Hair follicle dermal papilla cell (primary cell): ENCODE measurements around the gene GTPBP2. TPM values are rescaled to one million over a fixed set of nuclear protein-coding genes. Genes with fewer than 3 reads are reported as not detected.

Experiments used
- total RNA-seq: library from RNA; depleted of rRNA; stranded (reverse); fragments of >200 nt; gene quantifications from 2 replicates; pipeline ENCODE4 v1.2.3, GENCODE V29; 2012

Gene GTPBP2, protein sequence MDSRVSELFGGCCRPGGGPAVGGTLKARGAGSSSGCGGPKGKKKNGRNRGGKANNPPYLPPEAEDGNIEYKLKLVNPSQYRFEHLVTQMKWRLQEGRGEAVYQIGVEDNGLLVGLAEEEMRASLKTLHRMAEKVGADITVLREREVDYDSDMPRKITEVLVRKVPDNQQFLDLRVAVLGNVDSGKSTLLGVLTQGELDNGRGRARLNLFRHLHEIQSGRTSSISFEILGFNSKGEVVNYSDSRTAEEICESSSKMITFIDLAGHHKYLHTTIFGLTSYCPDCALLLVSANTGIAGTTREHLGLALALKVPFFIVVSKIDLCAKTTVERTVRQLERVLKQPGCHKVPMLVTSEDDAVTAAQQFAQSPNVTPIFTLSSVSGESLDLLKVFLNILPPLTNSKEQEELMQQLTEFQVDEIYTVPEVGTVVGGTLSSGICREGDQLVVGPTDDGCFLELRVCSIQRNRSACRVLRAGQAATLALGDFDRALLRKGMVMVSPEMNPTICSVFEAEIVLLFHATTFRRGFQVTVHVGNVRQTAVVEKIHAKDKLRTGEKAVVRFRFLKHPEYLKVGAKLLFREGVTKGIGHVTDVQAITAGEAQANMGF
- total RNA-seq = 55.0 and 66.4 TPM in 2 replicates

GRCh38 chr6:43629104-43629504 lies at the start of gene GTPBP2:
GTPBP2 (minus strand) TSS chr6:43629264; CDS start chr6:43629162, 102 bp downstream.

GRCh38 chr6:43644940-43645612 lies 16.0 kb upstream of the GTPBP2 start, which contains the start of gene RSPH9:
RSPH9 (plus strand) TSS chr6:43645036; CDS start chr6:43645099, 63 bp downstream.

GRCh38 chr6:43635387-43636307 lies 6.6 kb upstream of the GTPBP2 start, which contains the start of gene MAD2L1BP:
MAD2L1BP (plus strand) TSS chr6:43635840; CDS start chr6:43635876, 36 bp downstream.

GRCh38 chr6:43575772-43576551 lies 53.1 kb downstream of the GTPBP2 start, which contains the start of the genes POLH and XPO5:
POLH (plus strand) TSS chr6:43576185; CDS start chr6:43582320, 6,135 bp downstream.
XPO5 (minus strand) TSS chr6:43576038; CDS start chr6:43575864, 174 bp downstream.

Other genes starting within 250 kb of the GTPBP2 start
- gene ABCC10, start 201.7 kb downstream of the GTPBP2 start, total RNA-seq = 22.2 and 23.2 TPM in 2 replicates
- 0.16 TPM in 1 of 2 replicates, not detected in the other for gene DLK2, start 173.7 kb downstream of the GTPBP2 start, total RNA-seq
- gene TJAP1, start 151.7 kb downstream of the GTPBP2 start, total RNA-seq = 18.8 and 20.0 TPM in 2 replicates
- 0.16 and 0.61 TPM in 2 replicates for gene LRRC73, start 118.9 kb downstream of the GTPBP2 start, total RNA-seq
- gene YIPF3, start 112.3 kb downstream of the GTPBP2 start, total RNA-seq = 102 and 128 TPM in 2 replicates
- gene POLR1C, start 112.2 kb downstream of the GTPBP2 start, total RNA-seq = 24.8 and 26.9 TPM in 2 replicates
- 24.8 and 39.3 TPM in 2 replicates for gene XPO5, start 53.2 kb downstream of the GTPBP2 start, total RNA-seq
- gene POLH, start 53.1 kb downstream of the GTPBP2 start, total RNA-seq = 30.7 and 32.8 TPM in 2 replicates
- gene MAD2L1BP, start 6.6 kb upstream of the GTPBP2 start, total RNA-seq = 20.6 and 26.9 TPM in 2 replicates
- 1.3 and 1.6 TPM in 2 replicates for gene RSPH9, start 15.8 kb upstream of the GTPBP2 start, total RNA-seq
- 30.2 and 35.0 TPM in 2 replicates for gene MRPS18A, start 58.5 kb upstream of the GTPBP2 start, total RNA-seq
- 261 and 384 TPM in 2 replicates for gene VEGFA, start 140.9 kb upstream of the GTPBP2 start, total RNA-seq